NT2/D1 (cell line): ENCODE results near the gene INTS1.

Experiments
- DNase-seq: peaks from one replicate; pipeline ENCODE4 v3.0.0-alpha.2; 2011; ENCODE audit warnings: low read depth, low spot score
- H3K27me3 ChIP-seq: 2 replicates; pipeline ENCODE4 v1.6.0; 2011; ENCODE audit warnings: mild to moderate bottlenecking; ENCODE audit not compliant: insufficient read length, insufficient read depth
- H3K36me3 ChIP-seq: 2 replicates; pipeline ENCODE4 v1.6.1; 2011; ENCODE audit warnings: mild to moderate bottlenecking, low read length, mixed read lengths; ENCODE audit not compliant: insufficient read depth, insufficient read length
- H3K4me1 ChIP-seq: 2 replicates; pipeline ENCODE4 v1.5.1; 2011; ENCODE audit not compliant: insufficient read depth, insufficient read length
- H3K4me3 ChIP-seq: 2 replicates; pipeline ENCODE4 v1.5.1; 2011; ENCODE audit warnings: low read depth; ENCODE audit not compliant: insufficient read length
- H3K9ac ChIP-seq: 2 replicates; pipeline ENCODE4 v1.6.0; 2011; ENCODE audit warnings: low read depth; ENCODE audit not compliant: insufficient read length
- H3K9me3 ChIP-seq: 2 replicates; pipeline ENCODE4 v1.5.1; 2011; ENCODE audit warnings: mild to moderate bottlenecking, low read length; ENCODE audit not compliant: insufficient read depth
- SUZ12 ChIP-seq: IDR thresholded peaks from 2 replicates; pipeline ENCODE4 v1.6.1; 2011; ENCODE audit not compliant: insufficient read length, insufficient read depth; ENCODE audit errors: extremely low read depth
- YY1 ChIP-seq: IDR thresholded peaks from 2 replicates; pipeline ENCODE4 v1.6.1; 2011; ENCODE audit not compliant: insufficient read length, insufficient read depth
- ZNF274 ChIP-seq: IDR thresholded peaks from 2 replicates; pipeline ENCODE4 v1.6.1; 2011; ENCODE audit warnings: mild to moderate bottlenecking, low read depth, low read length

The INTS1 gene, protein sequence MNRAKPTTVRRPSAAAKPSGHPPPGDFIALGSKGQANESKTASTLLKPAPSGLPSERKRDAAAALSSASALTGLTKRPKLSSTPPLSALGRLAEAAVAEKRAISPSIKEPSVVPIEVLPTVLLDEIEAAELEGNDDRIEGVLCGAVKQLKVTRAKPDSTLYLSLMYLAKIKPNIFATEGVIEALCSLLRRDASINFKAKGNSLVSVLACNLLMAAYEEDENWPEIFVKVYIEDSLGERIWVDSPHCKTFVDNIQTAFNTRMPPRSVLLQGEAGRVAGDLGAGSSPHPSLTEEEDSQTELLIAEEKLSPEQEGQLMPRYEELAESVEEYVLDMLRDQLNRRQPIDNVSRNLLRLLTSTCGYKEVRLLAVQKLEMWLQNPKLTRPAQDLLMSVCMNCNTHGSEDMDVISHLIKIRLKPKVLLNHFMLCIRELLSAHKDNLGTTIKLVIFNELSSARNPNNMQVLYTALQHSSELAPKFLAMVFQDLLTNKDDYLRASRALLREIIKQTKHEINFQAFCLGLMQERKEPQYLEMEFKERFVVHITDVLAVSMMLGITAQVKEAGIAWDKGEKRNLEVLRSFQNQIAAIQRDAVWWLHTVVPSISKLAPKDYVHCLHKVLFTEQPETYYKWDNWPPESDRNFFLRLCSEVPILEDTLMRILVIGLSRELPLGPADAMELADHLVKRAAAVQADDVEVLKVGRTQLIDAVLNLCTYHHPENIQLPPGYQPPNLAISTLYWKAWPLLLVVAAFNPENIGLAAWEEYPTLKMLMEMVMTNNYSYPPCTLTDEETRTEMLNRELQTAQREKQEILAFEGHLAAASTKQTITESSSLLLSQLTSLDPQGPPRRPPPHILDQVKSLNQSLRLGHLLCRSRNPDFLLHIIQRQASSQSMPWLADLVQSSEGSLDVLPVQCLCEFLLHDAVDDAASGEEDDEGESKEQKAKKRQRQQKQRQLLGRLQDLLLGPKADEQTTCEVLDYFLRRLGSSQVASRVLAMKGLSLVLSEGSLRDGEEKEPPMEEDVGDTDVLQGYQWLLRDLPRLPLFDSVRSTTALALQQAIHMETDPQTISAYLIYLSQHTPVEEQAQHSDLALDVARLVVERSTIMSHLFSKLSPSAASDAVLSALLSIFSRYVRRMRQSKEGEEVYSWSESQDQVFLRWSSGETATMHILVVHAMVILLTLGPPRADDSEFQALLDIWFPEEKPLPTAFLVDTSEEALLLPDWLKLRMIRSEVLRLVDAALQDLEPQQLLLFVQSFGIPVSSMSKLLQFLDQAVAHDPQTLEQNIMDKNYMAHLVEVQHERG (N-terminal part only)

DNA sequence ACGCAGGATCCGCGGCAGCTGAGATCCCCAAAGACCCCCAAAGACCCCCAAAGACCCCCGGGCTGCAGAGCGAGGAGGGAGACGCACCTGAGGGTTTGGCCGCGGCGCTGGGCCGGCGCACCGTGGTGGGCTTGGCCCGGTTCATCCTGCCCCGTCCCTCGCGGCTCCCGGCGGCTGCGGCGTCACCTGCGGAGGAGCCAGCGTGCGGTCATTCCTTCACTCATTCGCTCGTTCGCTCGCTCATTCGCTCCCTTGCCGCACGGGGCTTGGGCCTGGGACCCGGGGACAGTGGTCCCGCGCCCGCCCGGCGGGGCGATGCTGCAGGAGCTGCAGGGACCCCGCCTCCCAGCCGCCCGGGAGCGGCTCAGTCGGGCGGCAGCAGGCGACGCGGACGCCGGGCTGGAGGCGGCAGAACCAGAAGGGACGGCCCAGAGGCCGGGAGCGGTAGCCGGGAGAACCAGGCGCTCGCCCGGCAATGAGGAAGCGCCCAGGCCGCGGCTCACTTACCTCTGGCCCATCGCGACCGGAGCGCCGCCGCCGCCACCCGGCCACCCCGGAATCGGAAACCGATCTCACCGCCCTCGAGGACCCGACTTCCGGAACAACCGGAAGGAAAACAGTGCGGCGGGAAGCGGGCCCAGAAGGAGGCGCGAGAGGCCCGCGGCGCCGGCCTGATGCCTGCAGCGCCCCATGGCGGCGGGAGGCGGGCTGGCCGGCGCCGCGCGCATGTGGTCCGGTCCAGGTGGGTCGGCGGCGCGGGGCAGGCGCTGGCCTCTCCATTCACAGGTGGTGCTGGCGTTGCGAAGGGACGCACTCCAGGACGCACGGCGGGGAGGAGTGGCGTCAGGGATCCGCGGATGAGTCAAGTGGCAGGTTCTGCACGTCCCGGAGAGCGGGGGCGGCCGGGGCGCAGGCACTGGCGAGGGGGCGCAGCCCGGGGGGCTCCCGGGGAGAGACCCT is at the start of gene INTS1:
INTS1 (minus strand) TSS at position 574 of the 960 bp plus-strand sequence; CDS start at position 145, 429 bp downstream.
- H3K4me3 ChIP-seq = peak within 1 kb of the TSS; percentile 99

DNA sequence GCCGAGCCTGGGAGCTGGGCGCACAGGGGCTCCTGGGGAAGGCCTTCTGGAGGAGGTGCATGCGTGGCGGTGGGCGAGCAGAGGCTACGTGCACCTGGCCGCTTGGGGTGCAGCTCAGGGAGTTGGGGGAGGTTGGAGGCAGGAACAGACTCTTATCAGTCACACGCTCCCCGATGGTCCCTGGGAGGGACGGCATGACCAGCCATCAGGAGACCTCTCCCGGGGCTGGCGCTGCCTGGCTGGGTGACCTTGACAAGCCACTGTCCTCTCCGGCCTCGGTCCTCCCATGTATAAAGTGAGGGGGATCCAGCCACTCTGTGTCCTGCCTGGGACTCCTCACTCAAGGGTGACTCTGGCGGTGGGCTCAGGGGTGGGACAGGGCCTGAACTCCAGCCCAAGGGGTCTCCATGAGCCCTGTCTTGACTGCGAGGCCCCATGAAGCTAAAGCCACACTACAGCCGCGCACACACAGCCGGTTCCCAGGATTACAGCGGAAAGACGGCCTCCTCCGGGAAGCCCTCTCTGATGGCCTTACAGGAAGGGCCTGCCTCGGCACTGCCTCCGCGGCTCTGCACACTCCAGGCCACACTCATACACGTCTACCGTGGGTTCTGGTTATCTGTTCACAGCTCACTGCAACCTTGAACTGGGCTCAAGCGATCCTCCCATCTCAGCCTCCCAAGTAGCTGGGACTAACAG is 49.5 kb upstream of the INTS1 start:
- DNase-seq = no peak
- TF ChIP-seq ZNF274 = no peak
- no peak for TF ChIP-seq SUZ12
- no peak for TF ChIP-seq YY1
- Histone ChIP-seq H3K9ac (peak overlapping the region; percentile 42), H3K9me3 (no peaks in the 10 kb centered on the region), H3K4me3 (no peak overlapping the region), H3K27me3 (no peaks in the 10 kb centered on the region), H3K4me1 (peaks cover 35% of the 10 kb centered on the region), H3K36me3 (peaks cover 3% of the 10 kb centered on the region)

More for the DNA sequence above, at the start of gene INTS1:
- H3K4me1 ChIP-seq = peaks cover 9% of the 10 kb centered on the region
- peak within 1 kb of the TSS; percentile 98 for H3K9ac ChIP-seq
- DNase-seq = peak; percentile 92
- no peaks in the 10 kb centered on the region for H3K27me3 ChIP-seq
- H3K9me3 ChIP-seq = no peaks in the 10 kb centered on the region
- H3K36me3 ChIP-seq = peaks cover 41% of the 10 kb centered on the region
- TF ChIP-seq ZNF274 = no peak
- TF ChIP-seq SUZ12 = no peak
- TF ChIP-seq YY1 = no peak

DNA sequence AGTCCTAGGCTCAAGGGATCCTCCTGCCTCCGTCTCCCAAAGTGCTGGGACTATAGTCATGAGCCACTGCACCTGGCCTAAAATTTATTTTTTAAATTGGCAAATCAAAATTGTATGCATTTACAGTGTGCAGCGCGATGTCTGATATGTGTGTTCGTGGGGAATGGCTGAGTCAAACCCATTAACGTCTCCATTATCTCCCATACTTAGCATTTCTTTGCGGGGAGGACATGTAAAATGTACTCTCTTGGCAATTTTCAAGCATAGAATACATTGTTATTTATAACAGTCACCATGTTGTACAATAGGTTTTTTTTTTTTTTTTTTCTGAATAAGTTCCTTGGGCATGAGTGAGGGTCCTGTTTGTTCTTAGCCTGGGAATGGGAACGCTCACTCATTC is 48.0 kb upstream of the INTS1 start:
- TF ChIP-seq SUZ12 (no peak), YY1 (no peak), ZNF274 (no peak)
- Histone ChIP-seq H3K27me3 (no peaks in the 10 kb centered on the region), H3K4me1 (peaks cover 31% of the 10 kb centered on the region), H3K9ac (no peak overlapping the region), H3K9me3 (no peaks in the 10 kb centered on the region), H3K4me3 (no peak overlapping the region), H3K36me3 (peaks cover 3% of the 10 kb centered on the region)
- DNase-seq = no peak

DNA sequence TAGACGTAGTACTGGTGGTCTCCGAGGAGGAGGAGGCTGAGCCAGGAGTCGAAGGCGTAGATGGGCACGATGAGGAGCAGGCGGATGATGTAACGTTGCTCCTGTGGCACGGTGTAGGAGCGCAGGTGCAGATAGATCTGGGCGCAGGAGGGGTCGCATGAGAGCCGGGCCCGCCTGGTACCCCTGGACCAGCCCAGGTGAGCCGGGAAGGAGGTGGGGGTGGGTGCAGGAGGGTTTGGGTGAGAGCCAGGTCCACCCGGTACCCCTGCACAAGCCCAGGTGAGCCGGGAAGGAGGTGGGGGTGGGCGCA is 46.6 kb upstream of the INTS1 start:
- peaks cover 26% of the 10 kb centered on the region for H3K4me1 ChIP-seq
- H3K9ac ChIP-seq = no peak overlapping the region
- TF ChIP-seq YY1 = no peak
- TF ChIP-seq ZNF274 = no peak
- no peak for TF ChIP-seq SUZ12
- H3K36me3 ChIP-seq = peaks cover 3% of the 10 kb centered on the region
- H3K27me3 ChIP-seq = no peaks in the 10 kb centered on the region
- no peak overlapping the region for H3K4me3 ChIP-seq
- no peak for DNase-seq
- no peaks in the 10 kb centered on the region for H3K9me3 ChIP-seq

DNA sequence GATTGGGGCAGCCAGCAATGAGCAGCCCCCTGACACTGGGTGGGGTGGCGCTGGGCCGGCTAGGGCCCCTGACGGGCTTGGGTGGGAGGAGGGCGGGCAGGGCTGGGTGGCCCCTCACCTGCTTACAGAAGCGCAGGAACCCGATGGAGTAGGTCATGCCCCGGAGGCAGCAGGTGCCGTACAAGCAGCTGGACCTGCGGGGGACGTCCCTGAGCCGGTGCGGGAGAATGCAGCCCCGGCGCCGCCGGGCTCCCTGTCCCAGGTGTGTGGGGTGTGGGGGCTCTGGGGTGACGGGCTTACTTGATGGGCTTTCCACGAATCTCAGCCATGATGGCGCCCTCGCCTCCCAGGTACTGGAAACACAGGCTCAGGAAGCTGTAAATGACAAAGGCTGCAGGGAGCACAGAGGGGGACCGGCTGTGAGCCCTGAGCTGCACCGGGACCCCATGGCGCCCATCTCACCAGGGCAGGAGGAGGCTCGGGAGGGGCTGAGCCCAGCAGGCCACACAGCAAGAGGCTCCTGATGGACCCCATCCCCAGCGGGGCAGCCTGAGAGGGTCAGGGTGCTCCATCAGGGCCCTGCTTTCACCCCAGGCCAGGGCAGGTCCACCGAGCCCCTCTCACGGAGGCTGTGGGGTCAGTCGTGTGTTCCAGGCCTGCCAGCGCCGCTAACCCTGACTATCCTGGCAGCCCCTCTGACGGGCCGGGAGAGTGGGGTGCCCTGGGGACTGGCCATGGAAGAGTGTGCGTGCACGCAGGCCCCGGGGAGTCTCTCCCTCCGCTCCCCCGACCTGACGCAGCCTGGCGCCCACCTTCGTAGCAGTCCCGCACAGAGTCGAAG is 46.0 kb upstream of the INTS1 start:
- Histone ChIP-seq H3K36me3 (peaks cover 3% of the 10 kb centered on the region), H3K9ac (no peak overlapping the region), H3K4me1 (peaks cover 21% of the 10 kb centered on the region), H3K4me3 (no peak overlapping the region), H3K27me3 (no peaks in the 10 kb centered on the region), H3K9me3 (no peaks in the 10 kb centered on the region)
- TF ChIP-seq SUZ12 (no peak), YY1 (no peak), ZNF274 (no peak)
- no peak for DNase-seq
